SK-N-MC (cell line): Measurements from ENCODE around the gene SH3PXD2A.

Experiments used
- DNase-seq: peaks from one replicate; pipeline ENCODE4 v3.0.0-alpha.2; 2011; ENCODE audit warnings: low read depth, low spot score
- H3K27ac ChIP-seq: fragments of 200-600 bp; sonication (generic); 2 replicates; pipeline ENCODE4 v1.5.1; 2016; ENCODE audit warnings: mixed run types
- H3K36me3 ChIP-seq: fragments of 200-600 bp; sonication (generic); 2 replicates; pipeline ENCODE4 v1.6.1; 2017; ENCODE audit warnings: antibody characterized with exemption, low read length, mixed read lengths; ENCODE audit not compliant: insufficient read depth
- H3K4me3 ChIP-seq: fragments of 200-600 bp; sonication (generic); 2 replicates; pipeline ENCODE4 v1.5.1; 2016
- H3K9ac ChIP-seq: fragments of 200-600 bp; sonication (generic); 2 replicates; pipeline ENCODE4 v1.8.0; 2017; ENCODE audit warnings: mixed run types, mixed read lengths; ENCODE audit not compliant: insufficient read length
- H3K9me3 ChIP-seq: fragments of 200-600 bp; sonication (generic); 2 replicates; pipeline ENCODE4 v1.6.1; 2017; ENCODE audit warnings: low read depth, mild to moderate bottlenecking, antibody characterized with exemption, low read length, moderate library complexity, mixed read lengths
- EZH2 ChIP-seq: fragments of 200-600 bp; sonication (generic); IDR thresholded peaks from one replicate; pipeline ENCODE4 v1.6.1; 2017; ENCODE audit warnings: antibody characterized with exemption
- FOXP2 ChIP-seq: optimal IDR thresholded peaks from 2 replicates; pipeline ENCODE3; 2011; ENCODE audit warnings: mild to moderate bottlenecking, moderate library complexity; ENCODE audit not compliant: insufficient read depth; ENCODE audit errors: extremely low read length, control extremely low read depth
- POLR2AphosphoS5 ChIP-seq: IDR thresholded peaks from 2 replicates; pipeline ENCODE4 v1.6.1; 2012; ENCODE audit warnings: mild to moderate bottlenecking, low read depth, low read length, borderline replicate concordance

SH3PXD2A gene

GRCh38 chr10:103806395-103807187 lies 48.8 kb downstream of the SH3PXD2A start:
- Histone ChIP-seq H3K27ac (no peak overlapping the region), H3K9ac (no peak overlapping the region), H3K9me3 (no peaks in the 10 kb centered on the region), H3K4me3 (no peak overlapping the region), H3K36me3 (no peaks in the 10 kb centered on the region)
- TF ChIP-seq EZH2 (no peak), POLR2AphosphoS5 (no peak), FOXP2 (no peak)
- no peak for DNase-seq

DNA sequence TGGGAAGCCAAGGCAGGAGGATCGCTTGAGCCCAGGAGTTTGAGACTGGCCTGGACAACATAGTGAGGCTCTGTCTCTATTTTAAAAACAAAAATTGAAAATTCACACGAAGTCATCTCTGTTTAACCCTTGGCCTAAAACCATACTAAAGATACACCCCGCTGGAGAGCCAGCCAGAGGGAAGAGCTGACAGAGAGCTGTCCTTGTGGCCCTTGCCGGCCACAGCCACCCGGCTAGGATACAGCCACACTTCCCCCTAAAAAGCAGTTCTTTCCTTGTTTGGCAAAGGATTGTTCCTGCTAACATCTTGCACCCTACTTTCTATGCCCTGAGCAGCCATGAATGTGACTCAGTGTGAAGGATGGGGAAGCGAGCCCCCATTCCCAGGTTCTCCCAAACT lies 49.6 kb downstream of the SH3PXD2A start:
- TF ChIP-seq FOXP2 = no peak
- no peak for TF ChIP-seq POLR2AphosphoS5
- no peak for TF ChIP-seq EZH2
- Histone ChIP-seq H3K9me3 (no peaks in the 10 kb centered on the region), H3K27ac (no peak overlapping the region), H3K4me3 (no peak overlapping the region), H3K9ac (no peak overlapping the region), H3K36me3 (no peaks in the 10 kb centered on the region)
- DNase-seq = no peak

DNA sequence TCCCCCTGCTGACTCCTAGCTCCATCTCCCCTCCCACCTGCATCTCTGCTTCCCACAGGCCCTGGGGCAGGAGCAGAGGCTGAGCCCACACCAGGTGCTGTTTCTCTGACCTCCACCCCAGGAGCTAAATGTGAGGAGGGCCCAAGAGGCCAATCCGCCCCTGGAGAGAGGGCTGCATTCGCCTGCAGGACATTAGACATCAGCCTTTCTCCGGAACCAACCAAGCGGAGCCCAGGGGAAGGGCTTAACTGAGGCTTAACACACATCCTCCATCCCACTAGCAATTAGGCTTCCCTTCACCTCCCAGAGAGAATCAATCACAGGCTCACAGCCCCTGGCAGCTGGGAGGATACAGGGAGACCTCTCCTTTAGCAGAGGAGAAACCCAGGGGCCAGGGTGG lies 50.5 kb downstream of the SH3PXD2A start:
- peaks cover 2% of the 10 kb centered on the region; the same call in 1 of the 2 replicates for H3K36me3 ChIP-seq

GRCh38 chr10:103803941-103804340 lies 51.4 kb downstream of the SH3PXD2A start:
- Histone ChIP-seq H3K4me3 (no peak overlapping the region), H3K27ac (no peak overlapping the region), H3K9me3 (no peaks in the 10 kb centered on the region), H3K36me3 (peaks cover 8% of the 10 kb centered on the region; the same call in 1 of the 2 replicates), H3K9ac (no peak overlapping the region)
- TF ChIP-seq POLR2AphosphoS5 (no peak), FOXP2 (no peak), EZH2 (no peak)
- no peak for DNase-seq

More for the DNA sequence above, 50.5 kb downstream of the SH3PXD2A start:
- no peak for DNase-seq
- H3K4me3 ChIP-seq = no peak overlapping the region
- no peaks in the 10 kb centered on the region for H3K9me3 ChIP-seq
- H3K27ac ChIP-seq = no peak overlapping the region
- TF ChIP-seq POLR2AphosphoS5 (no peak), FOXP2 (no peak), EZH2 (no peak)
- H3K9ac ChIP-seq = no peak overlapping the region

GRCh38 chr10:103802637-103803353 lies 52.6 kb downstream of the SH3PXD2A start:
- Histone ChIP-seq H3K36me3 (peaks cover 9% of the 10 kb centered on the region; the same call in 1 of the 2 replicates), H3K9ac (no peak overlapping the region), H3K4me3 (no peak overlapping the region), H3K9me3 (no peaks in the 10 kb centered on the region), H3K27ac (peak overlapping the region; percentile 67)
- DNase-seq = no peak
- no peak for TF ChIP-seq EZH2
- no peak for TF ChIP-seq FOXP2
- no peak for TF ChIP-seq POLR2AphosphoS5

DNA sequence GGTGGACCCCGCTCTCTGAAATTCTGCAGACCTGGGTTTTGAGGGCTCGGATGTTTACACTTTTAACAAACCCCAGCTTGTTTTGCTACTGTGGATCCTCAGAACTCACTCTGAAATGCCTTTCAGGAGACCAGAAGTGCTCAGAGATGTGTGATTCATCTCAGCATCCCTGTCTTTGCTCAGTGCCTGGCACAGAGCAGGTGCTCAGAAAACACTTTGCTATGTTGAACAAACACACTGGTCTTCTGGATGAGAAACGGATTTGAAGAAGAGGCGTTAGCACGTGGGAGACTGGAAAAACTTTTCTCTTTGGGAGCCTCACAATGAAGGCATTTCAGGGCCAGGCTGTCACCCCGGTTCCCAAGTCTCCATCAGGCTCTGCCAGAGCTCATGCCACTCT lies 53.3 kb downstream of the SH3PXD2A start:
- TF ChIP-seq FOXP2 = no peak
- no peak for TF ChIP-seq EZH2
- no peak for TF ChIP-seq POLR2AphosphoS5
- H3K27ac ChIP-seq = peak overlapping the region; percentile 67

DNA sequence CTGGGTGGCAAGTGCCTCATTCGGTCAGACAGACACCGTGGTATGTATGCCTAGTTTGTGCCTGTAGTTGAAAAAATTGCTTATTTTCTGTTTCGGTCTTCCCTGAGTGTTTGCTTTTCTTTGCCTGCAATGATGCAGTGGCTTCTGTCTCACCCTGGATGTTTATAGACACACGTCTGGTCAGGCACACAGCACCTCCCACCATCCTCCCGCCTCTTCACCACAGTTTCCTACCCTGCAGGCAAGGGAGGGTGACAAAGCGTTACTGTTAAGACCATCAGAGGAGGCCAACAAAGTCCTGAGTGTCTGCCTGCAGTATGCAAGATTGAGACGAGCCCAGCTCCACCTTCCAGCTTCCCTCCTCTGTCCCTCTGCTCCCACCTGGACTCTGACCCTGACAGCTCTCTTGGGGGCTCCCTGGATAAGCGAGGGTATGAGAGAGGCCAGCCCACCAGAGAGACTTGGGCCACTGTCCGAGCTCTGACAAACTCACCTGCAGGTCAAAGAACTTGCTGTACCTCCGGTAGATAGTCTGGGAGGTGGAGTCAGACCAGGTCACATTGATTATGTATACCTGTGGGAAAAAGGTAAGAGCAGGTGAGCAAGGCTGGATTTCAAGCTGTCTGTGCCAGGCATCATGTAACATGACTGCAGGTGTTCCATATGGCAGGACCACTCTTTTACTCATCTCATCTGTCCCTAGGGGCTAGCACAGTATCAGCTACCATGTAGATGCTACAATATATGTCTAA lies 54.4 kb downstream of the SH3PXD2A start:
- no peak for DNase-seq
- Histone ChIP-seq H3K4me3 (no peak overlapping the region), H3K36me3 (peaks cover 12% of the 10 kb centered on the region; the same call in 1 of the 2 replicates), H3K9me3 (no peaks in the 10 kb centered on the region), H3K27ac (peak overlapping the region; percentile 77), H3K9ac (no peak overlapping the region)
- no peak for TF ChIP-seq EZH2
- TF ChIP-seq POLR2AphosphoS5 = no peak
- no peak for TF ChIP-seq FOXP2

More for the DNA sequence above, 53.3 kb downstream of the SH3PXD2A start:
- peaks cover 12% of the 10 kb centered on the region; the same call in 1 of the 2 replicates for H3K36me3 ChIP-seq
- no peaks in the 10 kb centered on the region for H3K9me3 ChIP-seq
- no peak overlapping the region for H3K9ac ChIP-seq
- no peak for DNase-seq
- no peak overlapping the region for H3K4me3 ChIP-seq

GRCh38 chr10:103800089-103800488 lies 55.3 kb downstream of the SH3PXD2A start:
- peak overlapping the region; percentile 77 for H3K27ac ChIP-seq
- no peak for TF ChIP-seq EZH2
- TF ChIP-seq FOXP2 = no peak
- no peak for TF ChIP-seq POLR2AphosphoS5
- peaks cover 12% of the 10 kb centered on the region; the same call in 1 of the 2 replicates for H3K36me3 ChIP-seq

More at GRCh38 chr10:103800089-103800488, 55.3 kb downstream of the SH3PXD2A start:
- Histone ChIP-seq H3K9ac (no peak overlapping the region), H3K4me3 (no peak overlapping the region), H3K9me3 (no peaks in the 10 kb centered on the region)
- DNase-seq = no peak
